Activated T-cell treated with anti-CD3 and anti-CD28 coated beads, Interleukin-2, amount 50 U/mL, for 1 hour (primary cell): ENCODE measurements around the gene SIDT2.
"Not testable (repeated sequence)": the region's sequence is repeated elsewhere in the genome, so short reads cannot be mapped to it uniquely, and the experiment has no call there.

Source experiments
- DNase-seq: peaks from one replicate; pipeline ENCODE4 v3.0.0-alpha.2; 2020

The SIDT2 gene

GRCh38 chr11:117205211-117205818 lies 26.8 kb downstream of the SIDT2 start:
- no peak for DNase-seq

- DNase-seq: not testable (repeated sequence)
Measured at GRCh38 chr11:117206111-117206510, 27.6 kb downstream of the SIDT2 start.

DNA sequence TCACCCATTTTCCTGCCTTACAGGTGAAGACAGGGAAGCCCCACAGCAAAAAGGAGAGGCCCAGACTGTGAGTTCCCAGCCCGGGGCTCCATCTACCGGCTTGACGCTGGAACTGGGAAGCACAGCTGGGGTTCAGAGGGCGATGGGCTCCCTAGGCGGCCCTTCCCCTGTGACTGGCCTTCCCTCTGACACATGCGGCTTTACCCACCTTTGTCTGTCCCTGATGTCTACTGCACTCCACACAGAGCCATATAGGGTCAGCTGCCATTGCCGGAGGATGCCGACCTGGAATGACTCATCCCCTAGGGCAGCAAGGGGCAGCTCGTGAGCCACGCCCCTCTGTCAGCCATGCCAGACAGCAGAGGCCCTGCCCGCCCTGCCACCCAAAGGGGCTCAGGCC lies 28.3 kb downstream of the SIDT2 start:
- not testable (repeated sequence) for DNase-seq

DNA sequence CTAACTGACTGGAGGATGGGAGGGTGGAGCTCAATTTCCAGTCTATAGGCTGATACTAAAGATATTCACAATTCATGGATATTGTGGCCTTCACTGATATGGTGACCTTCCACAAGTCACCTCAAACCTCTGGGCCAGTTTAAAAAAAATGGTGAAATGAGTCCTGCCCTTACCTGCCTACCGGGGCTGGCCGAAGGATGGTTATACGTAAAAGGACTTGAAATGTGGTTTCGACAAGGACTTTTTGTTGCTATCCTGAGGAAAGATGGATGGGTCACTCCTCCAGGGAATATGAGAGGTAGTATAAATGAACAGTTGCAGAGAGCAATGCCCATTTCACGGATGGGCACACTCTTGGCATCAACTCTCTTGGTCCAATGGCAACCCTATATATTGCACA lies 28.9 kb downstream of the SIDT2 start:
- not testable (repeated sequence) for DNase-seq

DNA sequence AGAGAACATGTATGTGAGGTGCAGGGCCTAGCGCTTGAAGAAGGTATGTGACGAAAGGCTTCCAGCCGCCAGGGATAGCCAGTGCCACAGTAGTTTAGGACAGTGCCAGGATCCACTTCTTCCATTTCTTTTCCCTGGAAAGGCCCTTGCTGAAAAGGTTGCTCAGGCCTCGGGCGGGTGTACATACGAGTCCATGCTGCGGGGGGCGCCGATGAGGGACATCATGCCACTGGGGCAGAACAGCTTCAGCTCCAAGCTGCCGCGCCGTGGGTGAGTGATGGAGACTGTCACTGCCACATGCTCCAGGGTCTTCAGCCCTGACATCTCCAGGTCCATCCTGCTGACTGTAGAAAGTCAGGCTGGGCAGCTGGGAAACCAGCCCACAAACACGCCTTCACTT lies 30.2 kb downstream of the SIDT2 start:
- not testable (repeated sequence) for DNase-seq

GRCh38 chr11:117209351-117210125 lies 31.0 kb downstream of the SIDT2 start:
- DNase-seq: not testable (repeated sequence)

DNA sequence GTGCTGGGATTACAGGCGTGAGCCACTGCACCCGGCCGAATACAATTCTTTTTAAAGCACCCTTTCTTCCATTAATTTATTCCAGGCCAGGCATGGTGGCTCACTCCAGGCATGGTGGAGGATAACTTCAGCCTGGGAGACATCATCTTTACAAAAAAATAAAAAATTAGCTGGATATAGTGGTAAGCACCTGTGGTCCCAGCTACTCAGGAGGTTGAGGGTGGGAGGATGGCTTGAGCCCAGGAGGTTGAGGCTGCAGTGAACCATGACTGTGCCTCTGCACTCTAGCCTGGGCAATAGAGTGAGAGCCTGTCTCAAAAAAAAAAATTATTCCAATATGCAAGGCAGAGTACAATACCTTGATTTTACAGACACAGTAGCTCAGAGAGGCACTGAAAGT lies 32.1 kb downstream of the SIDT2 start:
- DNase-seq: no peak

- DNase-seq: no peak
Measured at GRCh38 chr11:117212697-117213355, 34.3 kb downstream of the SIDT2 start.

DNA sequence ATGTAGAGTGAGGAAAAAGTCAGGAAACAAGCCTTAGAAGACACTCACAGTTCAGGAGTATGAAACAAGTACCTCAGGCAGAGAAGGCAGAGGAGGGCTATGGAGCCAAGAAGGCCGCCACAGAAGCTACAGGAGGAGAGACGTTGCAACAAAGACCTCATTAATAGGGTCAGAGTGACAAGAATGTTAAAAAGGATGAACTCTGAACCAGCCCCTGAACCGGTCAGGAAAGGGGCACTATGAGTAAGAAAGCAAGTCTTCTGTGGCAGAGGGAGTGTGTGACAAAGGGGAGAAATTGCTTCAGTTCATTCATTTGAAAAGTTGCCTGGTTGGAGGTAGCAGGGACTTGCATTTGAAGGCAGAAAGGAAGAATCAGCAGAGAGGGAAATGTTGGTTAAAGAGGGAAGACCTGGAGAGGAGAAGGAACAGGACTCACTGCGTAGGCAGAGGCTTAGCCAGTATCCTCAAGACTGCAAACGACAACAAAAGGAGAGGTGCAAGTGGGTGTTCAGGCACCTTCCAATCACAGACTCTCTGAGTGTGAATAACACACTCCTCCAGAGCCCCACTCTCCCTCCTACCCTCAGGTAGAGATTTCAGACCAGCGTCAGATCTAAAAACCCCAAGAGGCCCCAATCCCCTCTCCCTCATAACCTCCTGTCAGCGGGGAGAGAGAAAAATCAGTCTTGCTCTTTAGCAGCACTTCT lies 36.0 kb downstream of the SIDT2 start:
- DNase-seq: no peak

- DNase-seq: no peak
Measured at GRCh38 chr11:117217141-117218084, 38.9 kb downstream of the SIDT2 start.

GRCh38 chr11:117218133-117218915 lies 39.8 kb downstream of the SIDT2 start:
- no peak for DNase-seq

- DNase-seq: no peak
Measured at GRCh38 chr11:117219001-117219400, 40.5 kb downstream of the SIDT2 start.

GRCh38 chr11:117219455-117219854 lies 40.9 kb downstream of the SIDT2 start:
- DNase-seq: no peak

DNA sequence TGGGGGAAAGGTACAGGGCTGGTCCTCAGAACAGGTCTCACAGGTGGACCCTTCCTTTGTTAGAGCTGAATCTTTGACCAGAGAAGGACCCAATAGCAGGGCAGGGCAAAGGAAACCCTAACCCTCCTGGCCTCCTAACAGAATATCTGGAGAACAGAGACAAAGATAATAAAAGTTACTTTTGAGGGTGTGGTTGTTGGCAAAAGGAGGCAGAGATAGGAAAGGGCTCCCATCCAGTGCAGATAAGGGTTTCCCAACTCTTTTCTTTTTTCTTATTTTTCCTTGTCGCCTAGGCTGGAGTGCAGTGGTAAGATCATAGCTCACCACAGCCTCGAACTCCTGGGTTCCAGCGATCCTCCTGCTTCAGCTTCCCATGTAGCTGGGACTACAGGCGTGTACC lies 41.5 kb downstream of the SIDT2 start:
- DNase-seq: no peak

DNA sequence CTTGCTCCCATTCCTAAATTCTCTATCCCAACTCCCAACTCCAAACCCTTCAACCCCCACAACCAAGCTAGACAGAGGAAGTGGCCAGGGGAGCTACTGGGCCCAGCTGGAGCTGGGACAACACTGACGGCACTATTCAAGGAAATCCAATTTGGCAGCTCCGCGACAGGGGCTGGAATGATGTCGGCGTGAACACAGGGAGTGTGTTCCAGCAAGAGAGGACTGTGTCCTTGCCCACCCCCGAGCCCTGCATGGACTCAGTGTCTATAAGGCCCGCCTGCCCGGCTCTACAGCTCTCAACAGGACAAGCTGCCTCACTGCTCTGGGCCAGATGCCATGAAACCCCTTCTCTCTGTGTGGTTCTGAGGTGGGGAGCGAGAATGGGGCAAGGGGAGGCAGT lies 42.0 kb downstream of the SIDT2 start:
- no peak for DNase-seq

DNA sequence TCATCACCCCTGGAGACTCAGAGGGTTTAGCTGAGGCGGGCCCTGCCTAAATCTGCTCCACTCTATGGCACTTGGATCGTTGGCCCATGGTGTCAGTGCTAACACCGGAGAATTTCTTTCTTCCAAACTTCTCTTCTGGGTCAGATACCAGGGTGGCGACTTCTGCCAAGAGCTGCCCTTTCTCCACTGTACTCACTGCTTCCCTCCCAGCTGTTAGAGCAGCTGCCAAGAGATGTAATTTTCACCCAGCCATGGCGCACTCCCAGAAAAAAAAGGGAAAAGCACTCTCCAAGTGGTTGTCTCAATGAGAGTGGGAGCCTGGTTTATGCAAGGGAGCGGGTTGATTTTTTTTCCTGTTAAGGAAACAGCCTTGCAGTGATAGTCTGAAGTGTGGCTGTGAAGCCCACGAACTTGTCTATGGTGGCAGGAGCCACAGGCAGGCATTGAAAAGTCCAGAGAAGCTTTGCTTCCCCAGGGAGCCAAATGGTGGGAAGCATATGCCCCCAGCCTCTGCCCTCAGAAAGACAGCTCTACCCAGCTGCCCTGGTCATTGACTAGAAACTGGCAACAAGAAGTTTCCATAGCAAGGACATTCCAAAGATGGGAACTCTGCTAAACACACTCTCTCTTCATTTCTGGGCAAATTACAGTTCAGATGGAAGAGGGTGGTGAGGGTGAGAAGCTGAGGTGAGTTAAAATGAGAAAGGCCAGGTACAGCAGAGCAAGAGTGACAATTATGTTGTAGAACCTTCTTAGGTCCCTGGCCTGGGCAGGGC lies 42.6 kb downstream of the SIDT2 start:
- no peak for DNase-seq

- DNase-seq: no peak
Measured at GRCh38 chr11:117221775-117222517, 43.4 kb downstream of the SIDT2 start.

DNA sequence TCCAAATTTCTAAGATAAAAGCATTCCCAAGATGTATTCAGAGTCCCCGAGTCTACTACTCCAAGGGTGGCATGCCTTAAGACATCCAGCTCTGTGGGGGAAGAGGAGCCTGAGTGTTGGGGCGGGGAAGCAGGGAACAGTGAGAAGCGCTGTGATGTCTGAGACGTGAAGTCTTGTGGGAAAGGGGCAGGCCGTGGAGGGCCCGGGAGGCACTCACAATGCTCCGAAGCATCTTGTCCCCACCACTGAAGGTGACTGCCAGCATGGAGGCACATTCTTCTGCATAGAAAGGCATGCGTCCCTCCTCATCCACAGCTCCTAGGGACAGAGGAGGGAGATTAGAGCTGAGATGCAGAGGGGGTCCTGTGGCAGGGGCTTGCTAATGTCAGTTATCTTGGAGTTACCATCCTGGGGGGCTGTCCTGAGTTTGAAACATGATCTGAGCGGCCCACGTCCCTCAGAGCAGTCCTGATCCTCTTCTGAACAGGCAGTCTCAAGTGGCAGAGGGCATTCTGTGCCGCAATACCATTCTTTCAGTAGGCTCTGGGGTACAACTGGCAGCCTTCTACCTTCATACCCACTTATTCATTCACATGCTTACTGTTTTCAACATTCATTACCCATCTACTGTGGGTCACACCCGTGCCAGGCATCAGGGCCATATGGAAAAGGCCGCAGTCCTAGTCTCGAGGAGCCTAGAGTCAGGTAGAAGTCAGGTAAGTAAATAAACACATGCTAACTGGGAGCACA lies 44.6 kb downstream of the SIDT2 start:
- no peak for DNase-seq
